Measurements from ENCODE around the gene CCDC33.

The CCDC33 gene
- total RNA-seq: 0 reads per million in 3 donors

DNA sequence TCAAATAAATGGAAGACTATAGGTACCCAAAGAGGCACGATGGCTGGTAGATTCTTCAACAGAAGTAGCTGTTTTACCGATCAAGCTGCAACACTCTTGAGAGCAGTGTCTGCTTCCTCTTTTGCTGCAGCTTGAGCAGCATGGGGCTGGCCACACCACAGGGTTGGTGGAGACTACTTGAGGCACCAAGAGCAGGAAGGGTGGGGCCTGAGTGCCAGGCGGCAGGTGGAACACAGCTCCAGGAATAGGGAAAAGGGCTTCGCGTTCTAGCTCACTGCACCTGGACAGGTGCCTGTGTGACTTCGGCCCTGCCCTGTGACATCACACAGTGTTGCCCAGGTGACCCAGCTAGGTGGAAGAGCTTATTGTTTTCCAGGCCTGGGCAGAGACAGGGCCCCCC is at the start of gene CCDC33:
Gene CCDC33, plus strand, starts transcription at position 365 of the 400 bp plus-strand sequence. CDS start 394 bp downstream, outside the sequence.
- DNase-seq: no peak
- Histone ChIP-seq H3K27ac (ENCODE audit: insufficient read depth, low read length, poor library complexity, severe bottlenecking) (no peak within 1 kb of the TSS), H3K36me3 (ENCODE audit: control insufficient read depth, insufficient read depth, low read length) (no peaks in the 10 kb centered on the region), H3K27me3 (replicated peaks; ENCODE audit: control insufficient read depth, insufficient read depth, low read length, poor library complexity, severe bottlenecking) (no peaks in the 10 kb centered on the region), H3K9me3 (ENCODE audit: control insufficient read depth, low read length) (no peaks in the 10 kb centered on the region), H3K4me1 (ENCODE audit: control insufficient read depth, insufficient read depth, low read length, poor library complexity, severe bottlenecking) (no peaks in the 10 kb centered on the region), H3K4me3 (ENCODE audit: insufficient read depth, low read depth, low read length, poor library complexity, severe bottlenecking) (no peak within 1 kb of the TSS)

DNA sequence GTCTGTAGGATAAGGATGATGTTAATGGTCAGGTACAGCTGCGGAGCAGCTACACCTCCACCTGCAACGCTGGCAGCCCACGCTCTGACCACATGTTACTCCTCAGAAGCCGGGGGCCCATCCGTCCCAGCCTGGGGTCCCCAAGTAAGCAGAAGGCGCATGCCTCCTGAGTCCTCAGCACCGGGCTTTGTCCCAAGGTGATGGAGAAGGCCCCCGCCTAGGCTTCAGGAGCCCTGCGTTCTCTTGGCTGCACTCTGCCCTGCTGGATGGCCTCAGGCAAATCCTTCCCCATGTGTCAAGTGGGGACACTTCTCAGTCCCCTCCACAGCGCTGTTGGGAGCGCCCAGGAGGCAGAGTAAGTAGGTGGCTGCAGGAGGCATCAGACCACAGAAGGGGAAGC is 47.9 kb upstream of the CCDC33 start:
- no peak overlapping the region for H3K4me3 ChIP-seq (ENCODE audit: insufficient read depth, low read depth, low read length, poor library complexity, severe bottlenecking)
- no peaks in the 10 kb centered on the region for H3K27me3 ChIP-seq (replicated peaks; ENCODE audit: control insufficient read depth, insufficient read depth, low read length, poor library complexity, severe bottlenecking)
- H3K9me3 ChIP-seq (ENCODE audit: control insufficient read depth, low read length): no peaks in the 10 kb centered on the region
- H3K36me3 ChIP-seq (ENCODE audit: control insufficient read depth, insufficient read depth, low read length): no peaks in the 10 kb centered on the region
- no peak for DNase-seq
- H3K27ac ChIP-seq (ENCODE audit: insufficient read depth, low read length, poor library complexity, severe bottlenecking): no peak overlapping the region
- H3K4me1 ChIP-seq (ENCODE audit: control insufficient read depth, insufficient read depth, low read length, poor library complexity, severe bottlenecking): no peaks in the 10 kb centered on the region

DNA sequence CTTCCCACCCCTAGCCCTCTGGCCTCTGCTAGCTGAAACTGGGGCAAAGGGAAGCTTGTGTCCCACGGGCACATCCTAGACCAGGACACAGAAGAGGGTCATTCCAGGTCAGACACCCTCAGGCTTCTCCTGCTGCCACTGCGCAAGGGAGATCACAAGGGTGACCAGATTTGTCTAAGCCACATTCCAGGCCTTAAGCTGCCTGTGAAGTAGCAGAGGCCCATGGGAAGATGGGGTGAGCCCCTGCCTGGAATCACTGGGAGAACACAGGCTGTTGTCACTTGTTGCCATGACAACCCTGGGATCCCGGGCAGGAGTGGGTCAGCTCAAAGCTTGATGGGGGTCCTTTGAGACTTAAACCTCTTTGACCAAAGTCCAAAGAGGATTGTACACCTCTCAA is 44.3 kb upstream of the CCDC33 start:
- no peak for DNase-seq
- no peaks in the 10 kb centered on the region for H3K9me3 ChIP-seq (ENCODE audit: control insufficient read depth, low read length)
- H3K4me3 ChIP-seq (ENCODE audit: insufficient read depth, low read depth, low read length, poor library complexity, severe bottlenecking): no peak overlapping the region
- no peaks in the 10 kb centered on the region for H3K27me3 ChIP-seq (replicated peaks; ENCODE audit: control insufficient read depth, insufficient read depth, low read length, poor library complexity, severe bottlenecking)
- H3K4me1 ChIP-seq (ENCODE audit: control insufficient read depth, insufficient read depth, low read length, poor library complexity, severe bottlenecking): no peaks in the 10 kb centered on the region
- H3K27ac ChIP-seq (ENCODE audit: insufficient read depth, low read length, poor library complexity, severe bottlenecking): no peak overlapping the region
- H3K36me3 ChIP-seq (ENCODE audit: control insufficient read depth, insufficient read depth, low read length): no peaks in the 10 kb centered on the region

DNA sequence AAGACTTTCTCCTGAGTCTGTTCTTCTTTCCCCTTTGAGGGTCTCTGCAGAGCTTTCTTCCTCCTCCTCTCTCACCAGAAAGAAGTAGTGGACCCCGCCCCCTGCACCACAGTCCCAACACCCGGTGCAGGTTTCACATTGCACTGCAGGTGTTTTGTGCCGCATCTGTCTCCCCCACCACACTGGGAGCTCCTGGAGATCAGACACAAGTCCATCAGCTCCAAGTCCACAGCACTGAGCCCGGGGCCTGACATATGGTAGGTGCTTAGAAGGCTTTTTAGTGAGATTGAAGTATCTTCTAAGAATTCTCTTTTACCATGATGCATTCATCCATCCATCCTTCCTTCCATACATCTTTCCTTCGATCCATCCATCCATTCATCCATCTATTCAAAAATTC is 43.4 kb upstream of the CCDC33 start:
- Histone ChIP-seq H3K9me3 (ENCODE audit: control insufficient read depth, low read length) (no peaks in the 10 kb centered on the region), H3K27me3 (replicated peaks; ENCODE audit: control insufficient read depth, insufficient read depth, low read length, poor library complexity, severe bottlenecking) (no peaks in the 10 kb centered on the region), H3K36me3 (ENCODE audit: control insufficient read depth, insufficient read depth, low read length) (no peaks in the 10 kb centered on the region), H3K4me3 (ENCODE audit: insufficient read depth, low read depth, low read length, poor library complexity, severe bottlenecking) (no peak overlapping the region), H3K27ac (ENCODE audit: insufficient read depth, low read length, poor library complexity, severe bottlenecking) (no peak overlapping the region), H3K4me1 (ENCODE audit: control insufficient read depth, insufficient read depth, low read length, poor library complexity, severe bottlenecking) (no peaks in the 10 kb centered on the region)
- DNase-seq: no peak

DNA sequence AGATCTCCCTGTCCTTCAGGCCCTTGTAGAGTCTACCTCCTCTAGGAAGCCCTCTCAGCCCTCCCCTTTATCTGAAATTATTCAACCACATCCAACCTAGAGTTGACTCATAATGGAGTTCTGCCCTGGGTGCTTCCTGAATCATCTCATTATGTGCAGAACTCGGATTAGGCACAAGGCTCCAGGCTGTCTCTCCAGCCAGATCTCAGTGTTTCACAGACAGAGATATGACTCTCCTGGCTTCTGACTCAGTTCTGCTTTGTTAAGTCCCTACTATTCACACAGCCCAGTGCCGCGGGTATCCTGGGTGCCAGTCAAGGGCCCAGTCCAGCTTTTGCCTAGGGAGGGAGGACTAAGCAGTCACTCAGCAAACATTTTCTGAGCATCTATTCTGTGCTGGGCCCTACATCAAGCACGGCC is 42.8 kb upstream of the CCDC33 start:
- no peak for DNase-seq
- no peaks in the 10 kb centered on the region for H3K4me1 ChIP-seq (ENCODE audit: control insufficient read depth, insufficient read depth, low read length, poor library complexity, severe bottlenecking)
- H3K27me3 ChIP-seq (replicated peaks; ENCODE audit: control insufficient read depth, insufficient read depth, low read length, poor library complexity, severe bottlenecking): no peaks in the 10 kb centered on the region
- no peak overlapping the region for H3K27ac ChIP-seq (ENCODE audit: insufficient read depth, low read length, poor library complexity, severe bottlenecking)
- H3K36me3 ChIP-seq (ENCODE audit: control insufficient read depth, insufficient read depth, low read length): no peaks in the 10 kb centered on the region
- no peaks in the 10 kb centered on the region for H3K9me3 ChIP-seq (ENCODE audit: control insufficient read depth, low read length)
- no peak overlapping the region for H3K4me3 ChIP-seq (ENCODE audit: insufficient read depth, low read depth, low read length, poor library complexity, severe bottlenecking)

DNA sequence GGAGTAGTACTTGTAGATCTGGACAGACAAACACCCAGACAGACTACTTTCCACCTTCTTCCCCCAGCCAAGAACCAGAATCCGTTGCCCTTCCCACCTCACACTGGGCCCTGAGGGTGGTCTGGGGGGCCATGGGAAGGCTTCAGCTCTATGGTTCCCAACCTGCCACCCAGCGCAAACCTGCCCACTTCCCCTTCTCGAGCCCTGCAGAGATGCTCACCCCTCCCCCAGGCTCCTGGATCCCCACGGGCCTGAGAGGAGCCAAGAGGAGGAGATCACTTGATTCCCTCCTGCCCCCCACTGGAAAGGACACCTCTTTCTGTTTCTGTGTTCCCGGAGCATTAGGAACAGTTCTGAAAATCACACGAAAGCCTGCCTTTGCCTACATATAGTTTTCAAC is 42.2 kb upstream of the CCDC33 start:
- Histone ChIP-seq H3K4me1 (ENCODE audit: control insufficient read depth, insufficient read depth, low read length, poor library complexity, severe bottlenecking) (no peaks in the 10 kb centered on the region), H3K27ac (ENCODE audit: insufficient read depth, low read length, poor library complexity, severe bottlenecking) (no peak overlapping the region), H3K27me3 (replicated peaks; ENCODE audit: control insufficient read depth, insufficient read depth, low read length, poor library complexity, severe bottlenecking) (no peaks in the 10 kb centered on the region), H3K4me3 (ENCODE audit: insufficient read depth, low read depth, low read length, poor library complexity, severe bottlenecking) (no peak overlapping the region), H3K9me3 (ENCODE audit: control insufficient read depth, low read length) (no peaks in the 10 kb centered on the region), H3K36me3 (ENCODE audit: control insufficient read depth, insufficient read depth, low read length) (no peaks in the 10 kb centered on the region)
- no peak for DNase-seq

DNA sequence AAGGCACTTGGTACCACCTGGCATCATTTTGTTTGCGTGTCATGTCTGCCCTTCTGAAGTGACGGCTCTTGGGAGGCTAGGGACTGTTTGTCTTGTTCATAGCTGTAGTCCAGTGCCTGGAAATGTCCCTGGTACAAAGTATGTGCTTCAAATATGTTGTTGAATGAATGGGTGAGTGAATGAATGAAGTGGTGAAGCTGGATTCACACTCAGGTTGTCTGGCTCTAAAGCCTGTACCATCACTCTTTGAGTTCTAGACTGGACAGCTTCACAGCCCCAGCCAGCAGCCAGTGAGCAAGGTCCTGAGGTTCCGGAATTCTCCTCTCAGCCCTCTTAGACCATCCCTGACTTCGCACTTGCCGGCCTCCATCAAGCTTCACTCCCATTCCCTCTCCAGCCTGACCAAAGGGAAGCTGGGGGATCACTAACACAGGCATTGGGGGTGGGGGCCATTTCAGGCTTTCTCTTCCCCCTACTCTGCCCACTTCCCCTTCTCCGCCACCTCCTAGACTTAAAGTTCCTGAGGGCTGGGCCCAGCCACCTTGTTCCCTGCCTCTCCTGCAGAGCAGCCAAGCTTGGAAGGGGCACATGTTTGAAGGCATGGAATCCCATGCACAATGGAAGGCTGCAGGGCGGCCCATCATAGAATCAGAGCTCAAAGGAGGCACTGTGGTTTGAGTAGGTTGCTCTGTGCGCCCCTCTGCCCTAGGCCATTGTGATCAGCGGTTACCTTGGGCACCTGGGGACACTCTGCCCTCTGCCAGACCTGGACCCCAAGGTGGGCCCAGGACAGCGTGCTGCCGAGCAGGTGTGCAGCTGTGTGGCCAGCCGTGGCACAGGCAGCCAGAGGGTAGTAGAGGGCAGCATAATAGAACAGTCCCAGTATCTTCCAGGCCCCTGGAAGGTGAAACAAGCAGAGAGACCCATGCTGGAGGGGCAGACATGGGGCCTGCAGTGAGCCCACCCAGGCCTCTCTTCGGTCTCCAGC is 41.3 kb upstream of the CCDC33 start:
- H3K27ac ChIP-seq (ENCODE audit: insufficient read depth, low read length, poor library complexity, severe bottlenecking): no peak overlapping the region
- H3K27me3 ChIP-seq (replicated peaks; ENCODE audit: control insufficient read depth, insufficient read depth, low read length, poor library complexity, severe bottlenecking): no peaks in the 10 kb centered on the region
- H3K4me3 ChIP-seq (ENCODE audit: insufficient read depth, low read depth, low read length, poor library complexity, severe bottlenecking): no peak overlapping the region
- no peaks in the 10 kb centered on the region for H3K4me1 ChIP-seq (ENCODE audit: control insufficient read depth, insufficient read depth, low read length, poor library complexity, severe bottlenecking)
- H3K9me3 ChIP-seq (ENCODE audit: control insufficient read depth, low read length): no peaks in the 10 kb centered on the region
- no peak for DNase-seq
- no peaks in the 10 kb centered on the region for H3K36me3 ChIP-seq (ENCODE audit: control insufficient read depth, insufficient read depth, low read length)

DNA sequence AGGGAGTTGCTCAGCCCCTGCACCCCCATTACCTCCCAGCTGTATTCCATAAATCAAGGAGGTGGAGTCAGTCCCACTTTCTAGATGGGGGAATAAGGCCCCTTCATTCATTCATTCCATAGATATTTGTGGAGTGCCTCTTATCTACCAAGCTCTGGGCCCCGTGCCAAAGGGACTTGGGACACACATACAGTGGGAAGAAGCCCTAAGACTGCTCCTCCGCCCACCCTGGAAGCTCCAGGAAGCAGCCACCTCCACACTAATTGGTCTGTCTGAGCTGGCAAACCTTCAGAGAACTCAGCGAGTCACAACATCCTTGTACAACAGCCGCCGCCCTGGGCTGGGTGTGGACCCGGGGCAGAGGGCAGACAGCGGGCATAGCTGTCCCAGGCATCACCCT is 40.0 kb upstream of the CCDC33 start:
- no peaks in the 10 kb centered on the region for H3K36me3 ChIP-seq (ENCODE audit: control insufficient read depth, insufficient read depth, low read length)
- H3K4me3 ChIP-seq (ENCODE audit: insufficient read depth, low read depth, low read length, poor library complexity, severe bottlenecking): no peak overlapping the region
- H3K27ac ChIP-seq (ENCODE audit: insufficient read depth, low read length, poor library complexity, severe bottlenecking): no peak overlapping the region
- H3K4me1 ChIP-seq (ENCODE audit: control insufficient read depth, insufficient read depth, low read length, poor library complexity, severe bottlenecking): no peaks in the 10 kb centered on the region
- no peaks in the 10 kb centered on the region for H3K9me3 ChIP-seq (ENCODE audit: control insufficient read depth, low read length)
- DNase-seq: no peak
- no peaks in the 10 kb centered on the region for H3K27me3 ChIP-seq (replicated peaks; ENCODE audit: control insufficient read depth, insufficient read depth, low read length, poor library complexity, severe bottlenecking)

DNA sequence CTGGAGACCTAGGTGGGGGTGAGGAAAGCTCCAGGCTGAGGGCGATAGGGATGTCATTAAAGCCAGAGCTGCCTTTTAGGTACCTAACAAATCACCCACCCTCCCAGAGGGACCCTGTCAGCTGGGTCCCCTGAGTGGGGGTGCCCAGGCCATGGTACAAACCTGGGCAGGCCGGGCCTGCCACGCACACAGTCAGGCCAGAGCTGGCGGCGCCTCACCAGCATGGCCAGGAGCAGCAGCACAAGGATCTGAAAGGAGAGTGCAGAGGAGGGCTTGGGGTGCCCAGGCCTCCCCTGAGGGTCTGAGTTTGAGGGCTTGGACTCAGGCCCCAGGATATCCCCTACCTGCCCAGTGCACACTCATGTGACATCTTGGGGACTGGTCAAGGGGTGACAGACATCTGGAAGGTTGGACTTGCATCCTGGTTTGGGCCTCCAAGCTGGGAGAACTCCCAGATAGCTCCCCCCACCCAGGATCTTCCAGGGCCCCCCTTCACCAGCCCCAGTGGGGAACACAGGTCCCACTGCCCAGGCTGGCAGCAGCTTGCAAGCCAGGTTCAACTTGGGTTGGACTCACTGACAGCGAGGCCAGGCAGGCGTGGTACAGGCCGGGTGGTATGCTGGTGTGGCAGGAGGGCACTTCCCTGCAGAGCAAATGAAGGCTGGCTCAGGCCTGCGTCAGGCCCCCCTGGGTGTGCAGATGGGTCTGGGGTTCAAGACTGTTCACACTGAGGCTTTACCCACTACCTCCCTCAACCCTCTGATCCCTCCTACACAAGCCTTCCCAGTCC is 38.8 kb upstream of the CCDC33 start:
- no peak overlapping the region for H3K4me3 ChIP-seq (ENCODE audit: insufficient read depth, low read depth, low read length, poor library complexity, severe bottlenecking)
- H3K27me3 ChIP-seq (replicated peaks; ENCODE audit: control insufficient read depth, insufficient read depth, low read length, poor library complexity, severe bottlenecking): no peaks in the 10 kb centered on the region
- no peaks in the 10 kb centered on the region for H3K36me3 ChIP-seq (ENCODE audit: control insufficient read depth, insufficient read depth, low read length)
- H3K9me3 ChIP-seq (ENCODE audit: control insufficient read depth, low read length): no peaks in the 10 kb centered on the region
- no peak overlapping the region for H3K27ac ChIP-seq (ENCODE audit: insufficient read depth, low read length, poor library complexity, severe bottlenecking)
- no peaks in the 10 kb centered on the region for H3K4me1 ChIP-seq (ENCODE audit: control insufficient read depth, insufficient read depth, low read length, poor library complexity, severe bottlenecking)
- DNase-seq: no peak

DNA sequence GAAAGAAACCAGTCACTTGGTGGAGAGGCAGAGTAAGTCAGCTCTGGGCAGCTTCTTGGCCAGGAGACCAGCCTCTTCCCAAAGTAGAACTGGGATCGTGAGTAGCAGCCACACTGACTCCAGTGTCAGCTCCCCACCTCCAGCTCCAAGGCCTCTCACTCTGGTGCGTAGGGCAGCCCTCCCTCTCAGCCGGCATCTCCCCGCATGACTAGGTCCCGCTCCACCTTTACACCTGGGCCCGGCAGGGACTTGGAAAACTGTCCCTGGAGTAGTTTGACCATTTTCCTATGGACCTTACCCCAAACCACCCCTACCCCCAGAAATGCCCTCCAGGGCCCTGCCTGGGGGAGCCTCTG is 36.9 kb upstream of the CCDC33 start:
- Histone ChIP-seq H3K36me3 (ENCODE audit: control insufficient read depth, insufficient read depth, low read length) (no peaks in the 10 kb centered on the region), H3K27ac (ENCODE audit: insufficient read depth, low read length, poor library complexity, severe bottlenecking) (no peak overlapping the region), H3K27me3 (replicated peaks; ENCODE audit: control insufficient read depth, insufficient read depth, low read length, poor library complexity, severe bottlenecking) (no peaks in the 10 kb centered on the region), H3K4me3 (ENCODE audit: insufficient read depth, low read depth, low read length, poor library complexity, severe bottlenecking) (no peak overlapping the region), H3K9me3 (ENCODE audit: control insufficient read depth, low read length) (no peaks in the 10 kb centered on the region), H3K4me1 (ENCODE audit: control insufficient read depth, insufficient read depth, low read length, poor library complexity, severe bottlenecking) (no peaks in the 10 kb centered on the region)
- DNase-seq: no peak
